ENCODE data around the gene ZBTB7B. TPM values are rescaled to one million over a fixed set of nuclear protein-coding genes. Genes with fewer than 3 reads are reported as not detected.

ZBTB7B gene
- total and polyA plus RNA-seq, 9 of the 15 experiments (the other 6 are each of a cell fraction or from before 2014, with no cell fraction given), result 0.04 to 46.5 (median 15.2) TPM

- TF ChIP-seq CTCF (IDR thresholded peaks at IDR 0.05 in 2 of 3, conservative IDR thresholded peaks at IDR 0.05 in 1 of 3; ENCODE audit: insufficient read depth in 2 of 3, low read depth in 1 of 3, low read length in 3 of 3), result peak; percentile 42 to 51 (median 50); a peak in 5 of 6 replicates
- TF ChIP-seq ARID3A (IDR thresholded peaks at IDR 0.05; ENCODE audit: borderline replicate concordance, low read depth, low read length), result no peak
- TF ChIP-seq PHTF2 (CRISPR knock-in tag; IDR thresholded peaks at IDR 0.05), result no peak
- peak; percentile 23; the same call in 1 of the 2 replicates for TF ChIP-seq USF1 (CRISPR knock-in tag; IDR thresholded peaks at IDR 0.05)
- TF ChIP-seq PRDM10 (IDR thresholded peaks at IDR 0.05; ENCODE audit: partially characterized antibody), result peak; percentile 43
Observed at GRCh38 chr1:154988058-154988954, 14.3 kb upstream of the ZBTB7B start (continued).

Data from K562 (cell line).